ENCODE measurements around the gene CDCA8. TPM values are rescaled to one million over a fixed set of nuclear protein-coding genes. Genes with fewer than 3 reads are reported as not detected.

CDCA8 gene
- 2.2 TPM for total RNA-seq
- polyA plus RNA-seq (ENCODE audit: insufficient read depth in 1 of 8, insufficient read length in 8 of 8, low replicate concordance in 1 of 8), result 10 to 100 TPM in 6 of 8 donors, 1 to 10 TPM in 2; 7.3 to 13.7 (median 11.6) TPM
- long read RNA-seq, donor 1, partial matches to known transcripts, result 0 of 2 reads
- long read RNA-seq, donor 1, other reads (novel, unspliced or antisense), result 0 of 2 reads
- long read RNA-seq, donor 2, partial matches to known transcripts, result 0 of 1 reads
- long read RNA-seq, donor 2, other reads (novel, unspliced or antisense), result 0 of 1 reads
- long read RNA-seq, donor 3, partial matches to known transcripts, result 0 of 1 reads
- long read RNA-seq, donor 3, other reads (novel, unspliced or antisense), result 0 of 1 reads
- long read RNA-seq, donor 4, partial matches to known transcripts, result 0 of 2 reads
- long read RNA-seq, donor 4, other reads (novel, unspliced or antisense), result 0 of 2 reads
- long read RNA-seq, donor 5, transcript CDCA8-202 (10 exons, 2,469 nt), result major isoform, 6 of 6 reads
- long read RNA-seq, donor 5, partial matches to known transcripts, result 0 of 6 reads
- long read RNA-seq, donor 5, other reads (novel, unspliced or antisense), result 0 of 6 reads
- long read RNA-seq, donor 6, partial matches to known transcripts, result 5 of 6 reads
- long read RNA-seq, donor 6, other reads (novel, unspliced or antisense), result 0 of 6 reads
- long read RNA-seq, donor 7, partial matches to known transcripts, result 0 of 2 reads
- long read RNA-seq, donor 7, other reads (novel, unspliced or antisense), result 0 of 2 reads
- long read RNA-seq, donor 8, partial matches to known transcripts, result 0 of 2 reads
- long read RNA-seq, donor 8, other reads (novel, unspliced or antisense), result 0 of 2 reads
- long read RNA-seq, donor 9, result 0 reads
- long read RNA-seq, donor 10, partial matches to known transcripts, result 0 of 4 reads
- long read RNA-seq, donor 10, other reads (novel, unspliced or antisense), result 0 of 4 reads
- long read RNA-seq, donor 11, partial matches to known transcripts, result 0 of 4 reads
- long read RNA-seq, donor 11, other reads (novel, unspliced or antisense), result 0 of 4 reads

DNA sequence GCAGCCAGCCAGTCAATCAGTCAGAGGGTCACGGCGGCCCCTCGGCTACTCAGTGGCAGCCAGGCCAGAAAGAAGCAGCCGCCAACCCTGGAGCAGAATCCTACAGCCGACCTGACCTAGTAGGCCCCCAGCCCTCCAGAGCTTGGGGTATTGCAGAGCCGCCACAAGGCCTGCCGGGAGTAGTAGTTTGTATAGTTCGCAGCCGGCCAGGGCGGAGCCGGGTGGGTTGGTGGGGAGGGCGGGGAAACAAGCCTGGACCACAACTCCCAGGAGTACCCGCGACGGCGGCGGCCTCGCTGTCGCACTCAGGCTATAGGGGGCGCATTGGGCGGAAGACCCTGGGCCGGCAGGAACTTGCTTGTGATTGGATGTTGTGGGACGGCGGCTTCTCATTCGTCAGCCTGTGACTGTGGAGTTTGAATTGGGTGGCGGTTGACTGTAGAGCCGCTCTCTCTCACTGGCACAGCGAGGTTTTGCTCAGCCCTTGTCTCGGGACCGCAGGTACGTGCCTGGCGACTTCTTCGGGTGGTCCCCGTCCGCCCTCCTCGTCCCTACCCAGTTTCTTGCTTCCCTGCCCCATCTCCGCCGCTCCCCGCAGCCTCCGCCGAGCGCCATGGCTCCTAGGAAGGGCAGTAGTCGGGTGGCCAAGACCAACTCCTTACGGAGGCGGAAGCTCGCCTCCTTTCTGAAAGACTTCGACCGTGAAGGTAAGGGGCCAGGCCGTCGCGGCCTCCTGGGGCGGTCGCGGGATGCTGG, at the start of gene CDCA8:
Gene CDCA8, plus strand, starts transcription at position 439 of the 756 bp plus-strand sequence. Its CDS starts 175 bp downstream, at position 614.
- Histone ChIP-seq H3K4me3 (ENCODE audit: low read length) (peak within 1 kb of the TSS; percentile 76), H3K4me1 (ENCODE audit: control insufficient read depth, insufficient read depth, low read length) (peaks cover 24% of the 10 kb centered on the region), H3K36me3 (ENCODE audit: control insufficient read depth, insufficient read depth, low read length) (peaks cover 24% of the 10 kb centered on the region), H3K27ac (ENCODE audit: low read length) (peak within 1 kb of the TSS; percentile 66), H3K9me3 (replicated peaks; ENCODE audit: control insufficient read depth, low read depth, low read length) (no peaks in the 10 kb centered on the region), H3K27me3 (ENCODE audit: control insufficient read depth, insufficient read depth, low read length) (no peaks in the 10 kb centered on the region)
- under 1% methylated on average over 45 of the region's 54 CpGs for WGBS (ENCODE audit: insufficient coverage)
- peak; percentile 99 for DNase-seq

DNA sequence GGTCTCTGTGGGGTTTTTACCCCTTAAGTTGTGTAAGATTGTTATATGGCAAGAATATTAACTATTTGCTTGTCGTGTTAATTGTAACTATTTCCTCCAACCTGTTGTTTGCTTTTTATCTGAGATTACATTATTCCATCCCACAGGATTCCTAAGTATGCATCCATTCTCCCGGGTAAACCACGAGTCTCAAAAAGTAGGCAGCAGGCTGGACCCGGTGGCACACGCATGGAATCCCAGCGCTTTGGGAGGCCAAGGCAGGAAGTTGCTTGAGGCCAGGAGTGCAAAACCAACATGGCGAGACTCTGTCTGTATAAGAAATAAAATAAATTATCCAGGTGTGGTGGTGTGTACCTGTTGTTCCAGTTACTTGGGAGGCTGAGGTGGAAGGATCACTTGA, 45.0 kb upstream of the CDCA8 start:
- Histone ChIP-seq H3K27me3 (ENCODE audit: control insufficient read depth, insufficient read depth, low read length) (peaks cover 4% of the 10 kb centered on the region), H3K4me1 (ENCODE audit: control insufficient read depth, insufficient read depth, low read length) (no peaks in the 10 kb centered on the region), H3K9me3 (replicated peaks; ENCODE audit: control insufficient read depth, low read depth, low read length) (no peaks in the 10 kb centered on the region), H3K4me3 (ENCODE audit: low read length) (no peak overlapping the region), H3K27ac (ENCODE audit: low read length) (no peak overlapping the region), H3K36me3 (ENCODE audit: control insufficient read depth, insufficient read depth, low read length) (no peaks in the 10 kb centered on the region)
- 84% methylated on average over 5 of the region's 7 CpGs for WGBS (ENCODE audit: insufficient coverage)
- no peak for DNase-seq

DNA sequence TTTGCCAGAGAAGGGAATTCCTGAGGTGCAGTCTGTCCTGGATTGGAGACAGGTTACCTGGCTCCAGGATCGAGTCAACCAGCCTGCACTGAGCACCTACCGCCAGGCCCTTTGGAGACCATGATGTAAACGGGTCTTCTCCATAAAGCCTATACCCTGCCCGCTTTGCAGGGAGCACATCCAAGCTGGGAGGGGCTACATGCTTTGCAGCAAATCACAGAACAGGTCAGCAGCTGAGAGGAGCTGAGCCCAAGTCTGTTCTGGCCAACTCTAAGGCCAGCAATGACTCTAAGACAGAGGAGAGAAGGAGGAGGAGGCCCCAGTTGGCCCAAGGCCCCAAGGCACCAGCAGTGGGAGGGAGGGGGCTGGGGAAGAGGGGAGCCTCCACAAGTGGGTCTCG, 42.1 kb upstream of the CDCA8 start:
- DNase-seq, result no peak
- 70% methylated on average over 2 of the region's 5 CpGs for WGBS (ENCODE audit: insufficient coverage)
- Histone ChIP-seq H3K9me3 (replicated peaks; ENCODE audit: control insufficient read depth, low read depth, low read length) (no peaks in the 10 kb centered on the region), H3K36me3 (ENCODE audit: control insufficient read depth, insufficient read depth, low read length) (no peaks in the 10 kb centered on the region), H3K4me3 (ENCODE audit: low read length) (no peak overlapping the region), H3K4me1 (ENCODE audit: control insufficient read depth, insufficient read depth, low read length) (no peaks in the 10 kb centered on the region), H3K27ac (ENCODE audit: low read length) (no peak overlapping the region), H3K27me3 (ENCODE audit: control insufficient read depth, insufficient read depth, low read length) (no peaks in the 10 kb centered on the region)

DNA sequence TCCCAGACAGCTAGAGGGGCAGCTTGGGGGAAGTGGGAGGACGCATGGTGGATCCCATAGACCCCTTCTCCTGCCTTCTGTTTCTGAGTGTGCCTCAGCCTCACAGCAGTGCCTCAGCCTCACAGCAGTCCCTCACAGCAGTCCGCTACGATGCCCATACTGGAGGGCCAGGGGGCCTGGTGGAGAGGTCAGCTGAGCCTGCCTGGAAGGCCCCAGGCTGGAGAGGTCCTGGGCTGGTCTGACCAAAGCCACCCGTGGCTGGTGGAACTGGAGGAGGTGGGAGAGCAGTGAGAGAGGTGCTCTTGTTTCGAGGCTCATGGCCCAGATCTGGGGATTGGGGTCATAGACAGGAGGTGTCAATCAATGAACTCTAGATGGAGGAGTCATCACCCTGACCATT, 41.6 kb upstream of the CDCA8 start:
- Histone ChIP-seq H3K27ac (ENCODE audit: low read length) (no peak overlapping the region), H3K4me3 (ENCODE audit: low read length) (no peak overlapping the region), H3K9me3 (replicated peaks; ENCODE audit: control insufficient read depth, low read depth, low read length) (no peaks in the 10 kb centered on the region), H3K27me3 (ENCODE audit: control insufficient read depth, insufficient read depth, low read length) (peaks cover 3% of the 10 kb centered on the region), H3K4me1 (ENCODE audit: control insufficient read depth, insufficient read depth, low read length) (no peaks in the 10 kb centered on the region), H3K36me3 (ENCODE audit: control insufficient read depth, insufficient read depth, low read length) (no peaks in the 10 kb centered on the region)
- WGBS (ENCODE audit: insufficient coverage), result 63% methylated on average over 3 of the region's 5 CpGs
- DNase-seq, result no peak

DNA sequence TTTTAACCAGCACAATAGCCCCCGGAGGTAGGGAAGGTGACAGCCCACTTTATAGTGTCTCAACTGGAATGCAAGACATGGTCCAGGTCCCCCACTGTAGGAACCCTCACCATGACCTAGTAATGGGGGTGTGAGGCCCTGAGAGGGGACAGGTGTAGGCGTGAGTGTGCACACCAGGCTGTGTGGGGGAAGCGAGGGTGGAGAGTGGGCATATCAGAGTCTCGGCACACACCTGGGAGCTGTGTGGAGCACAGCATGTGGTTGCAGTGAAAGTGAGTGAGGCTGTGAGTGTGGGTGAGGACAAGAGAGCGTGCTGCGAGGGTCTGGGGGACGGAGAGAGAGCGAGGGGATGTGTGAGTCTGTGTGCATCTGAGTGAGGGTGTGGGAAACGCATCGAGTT, 40.5 kb upstream of the CDCA8 start:
- H3K9me3 ChIP-seq (replicated peaks; ENCODE audit: control insufficient read depth, low read depth, low read length), result no peaks in the 10 kb centered on the region
- no peaks in the 10 kb centered on the region for H3K4me1 ChIP-seq (ENCODE audit: control insufficient read depth, insufficient read depth, low read length)
- 16% methylated on average over 2 of the region's 10 CpGs for WGBS (ENCODE audit: insufficient coverage)
- no peak for DNase-seq
- H3K4me3 ChIP-seq (ENCODE audit: low read length), result no peak overlapping the region
- H3K36me3 ChIP-seq (ENCODE audit: control insufficient read depth, insufficient read depth, low read length), result no peaks in the 10 kb centered on the region
- H3K27me3 ChIP-seq (ENCODE audit: control insufficient read depth, insufficient read depth, low read length), result peaks cover 7% of the 10 kb centered on the region
- H3K27ac ChIP-seq (ENCODE audit: low read length), result no peak overlapping the region

DNA sequence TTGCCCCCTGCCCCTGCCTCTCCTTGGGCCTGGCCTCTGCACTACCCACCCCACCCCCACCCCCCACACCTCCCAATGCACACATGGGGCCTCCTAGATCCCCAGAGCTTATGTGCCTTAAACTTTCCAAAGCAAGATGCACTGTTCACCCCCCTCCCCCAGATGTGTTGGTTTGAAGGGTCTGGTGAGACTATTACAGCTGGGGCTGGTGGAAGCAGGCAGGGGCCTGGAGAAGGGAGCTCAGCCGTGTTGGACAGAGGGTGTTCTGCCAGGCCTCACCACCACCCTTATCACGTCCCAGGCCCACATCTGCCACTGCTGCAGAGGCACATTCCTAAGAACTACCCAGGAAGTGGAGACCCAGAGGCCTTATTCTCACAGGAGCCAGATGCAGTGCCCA, 39.3 kb upstream of the CDCA8 start:
- Histone ChIP-seq H3K9me3 (replicated peaks; ENCODE audit: control insufficient read depth, low read depth, low read length) (no peaks in the 10 kb centered on the region), H3K27ac (ENCODE audit: low read length) (no peak overlapping the region), H3K4me1 (ENCODE audit: control insufficient read depth, insufficient read depth, low read length) (peaks cover 6% of the 10 kb centered on the region), H3K4me3 (ENCODE audit: low read length) (no peak overlapping the region), H3K27me3 (ENCODE audit: control insufficient read depth, insufficient read depth, low read length) (peaks cover 11% of the 10 kb centered on the region), H3K36me3 (ENCODE audit: control insufficient read depth, insufficient read depth, low read length) (no peaks in the 10 kb centered on the region)
- no peak for DNase-seq
- WGBS (ENCODE audit: insufficient coverage), result no CpG with 5 or more reads among the region's 2 CpGs

DNA sequence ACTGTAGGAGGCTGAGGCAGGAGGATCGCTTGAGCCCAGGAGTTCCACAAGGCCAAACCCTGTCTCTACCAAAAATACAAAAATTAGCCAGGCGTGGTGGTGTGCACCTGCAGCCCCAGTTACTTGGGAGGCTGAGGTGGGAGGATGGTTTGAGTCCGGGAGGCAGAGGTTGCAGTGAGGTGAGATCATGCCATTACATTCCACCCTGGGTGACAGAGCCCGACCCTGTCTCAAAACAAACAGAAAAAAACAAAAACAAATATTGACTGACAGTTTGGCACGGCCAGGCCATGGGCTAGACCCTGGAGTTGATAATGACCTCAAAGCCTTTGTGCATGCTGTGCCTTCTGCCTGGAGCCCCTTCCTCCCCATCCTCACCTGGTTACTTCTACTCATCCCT, 38.4 kb upstream of the CDCA8 start:
- no peak overlapping the region for H3K4me3 ChIP-seq (ENCODE audit: low read length)
- H3K9me3 ChIP-seq (replicated peaks; ENCODE audit: control insufficient read depth, low read depth, low read length), result no peaks in the 10 kb centered on the region
- DNase-seq, result no peak
- H3K27ac ChIP-seq (ENCODE audit: low read length), result no peak overlapping the region
- H3K36me3 ChIP-seq (ENCODE audit: control insufficient read depth, insufficient read depth, low read length), result no peaks in the 10 kb centered on the region
- H3K4me1 ChIP-seq (ENCODE audit: control insufficient read depth, insufficient read depth, low read length), result peaks cover 6% of the 10 kb centered on the region
- WGBS (ENCODE audit: insufficient coverage), result 83% methylated on average over 1 of the region's 5 CpGs
- peaks cover 11% of the 10 kb centered on the region for H3K27me3 ChIP-seq (ENCODE audit: control insufficient read depth, insufficient read depth, low read length)

DNA sequence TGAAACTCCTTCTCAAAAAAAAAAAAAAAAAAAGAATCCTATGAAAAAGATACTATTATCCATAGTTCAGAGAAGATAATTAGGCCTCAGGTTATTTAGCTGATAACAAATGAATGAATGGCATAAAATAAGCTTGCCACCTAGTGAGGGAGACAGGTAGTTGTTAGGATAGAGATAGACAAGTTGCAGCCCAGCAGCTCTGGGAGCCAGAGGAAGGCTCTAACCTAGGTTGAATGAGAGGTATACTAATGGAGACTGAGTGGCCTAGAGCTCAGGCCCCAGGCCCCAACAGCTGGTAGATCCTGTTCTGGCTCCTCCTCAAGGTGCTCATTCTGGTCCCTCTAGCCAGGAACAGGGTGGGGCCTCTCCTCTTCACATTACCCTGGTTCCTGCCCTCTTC, 37.0 kb upstream of the CDCA8 start:
- no peaks in the 10 kb centered on the region for H3K36me3 ChIP-seq (ENCODE audit: control insufficient read depth, insufficient read depth, low read length)
- peaks cover 6% of the 10 kb centered on the region for H3K4me1 ChIP-seq (ENCODE audit: control insufficient read depth, insufficient read depth, low read length)
- peaks cover 14% of the 10 kb centered on the region for H3K27me3 ChIP-seq (ENCODE audit: control insufficient read depth, insufficient read depth, low read length)
- no peaks in the 10 kb centered on the region for H3K9me3 ChIP-seq (replicated peaks; ENCODE audit: control insufficient read depth, low read depth, low read length)
- H3K27ac ChIP-seq (ENCODE audit: low read length), result no peak overlapping the region
- H3K4me3 ChIP-seq (ENCODE audit: low read length), result no peak overlapping the region
- no peak for DNase-seq

DNA sequence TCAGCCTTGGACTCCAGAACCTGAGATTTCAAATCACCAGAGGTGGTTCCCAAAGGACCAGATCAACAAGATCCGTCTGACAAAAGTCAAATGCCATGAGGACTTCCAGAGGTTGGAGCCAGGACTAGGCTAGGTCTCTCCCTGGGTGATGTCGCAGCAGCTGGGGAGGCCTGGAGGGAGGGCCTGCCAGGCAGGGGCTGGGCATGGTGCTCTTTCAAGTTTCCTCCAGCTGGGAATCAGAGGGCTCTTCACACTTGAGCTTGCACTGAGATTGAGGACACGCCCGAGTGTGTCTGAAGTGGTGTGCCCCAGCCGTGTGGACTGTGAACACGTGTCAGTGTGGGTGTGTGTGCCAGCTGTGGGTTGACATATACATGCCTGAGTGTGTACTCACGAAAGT, 36.3 kb upstream of the CDCA8 start:
- Histone ChIP-seq H3K4me3 (ENCODE audit: low read length) (no peak overlapping the region), H3K9me3 (replicated peaks; ENCODE audit: control insufficient read depth, low read depth, low read length) (no peaks in the 10 kb centered on the region), H3K36me3 (ENCODE audit: control insufficient read depth, insufficient read depth, low read length) (no peaks in the 10 kb centered on the region), H3K4me1 (ENCODE audit: control insufficient read depth, insufficient read depth, low read length) (peaks cover 6% of the 10 kb centered on the region), H3K27me3 (ENCODE audit: control insufficient read depth, insufficient read depth, low read length) (peaks cover 22% of the 10 kb centered on the region), H3K27ac (ENCODE audit: low read length) (no peak overlapping the region)
- DNase-seq, result no peak
- 58% methylated on average over 7 of the region's 7 CpGs for WGBS (ENCODE audit: insufficient coverage)

Measured in muscle of leg (tissue), 16 donors.